ENCODE results near the gene SLC25A21. TPM values are rescaled to one million over a fixed set of nuclear protein-coding genes. Genes with fewer than 3 reads are reported as not detected.

SLC25A21 gene
- total RNA-seq, 2 experiments from 2014 or later = not detected

- ChIA-PET POLR2A (no interaction called here), CTCF (no interaction called here)
- Histone ChIP-seq H3K9me3 (ENCODE audit: control insufficient read depth in 1 of 2, insufficient read depth in 1 of 2, low read length in 2 of 2) (no peaks in the 10 kb centered on the region), H3K4me3 (ENCODE audit: low read length) (no peak overlapping the region), H3K36me3 (ENCODE audit: insufficient read depth, low read length) (no peaks in the 10 kb centered on the region), H3K27ac (ENCODE audit: low read depth in 1 of 2, low read length in 2 of 2) (no peak overlapping the region), H3K27me3 (ENCODE audit: control insufficient read depth in 1 of 2, insufficient read depth in 2 of 2, low read length in 2 of 2) (no peaks in the 10 kb centered on the region), H3K4me1 (ENCODE audit: insufficient read depth, low read length) (no peaks in the 10 kb centered on the region)
- no peak for ATAC-seq (ENCODE audit: poor library complexity)
- Mint-ChIP-seq H3K36me3 (ENCODE audit: low read depth) (no peaks in the 10 kb centered on the region), H3K4me3 (no peak overlapping the region), H3K27ac (no peak overlapping the region), H3K9me3 (no peaks in the 10 kb centered on the region), H3K4me1 (ENCODE audit: low read depth) (no peaks in the 10 kb centered on the region), H3K27me3 (no peaks in the 10 kb centered on the region)
- no peak for DNase-seq
- no peak for TF ChIP-seq CTCF (IDR thresholded peaks at IDR 0.05)
- intact Hi-C loops (cut with DNase I, micrococcal nuclease) = no loop called here
Observed at GRCh38 chr14:36847366-36847765, 325.0 kb downstream of the SLC25A21 start.

- Histone ChIP-seq H3K27me3 (ENCODE audit: control insufficient read depth in 1 of 2, insufficient read depth in 2 of 2, low read length in 2 of 2) (no peaks in the 10 kb centered on the region), H3K9me3 (ENCODE audit: control insufficient read depth in 1 of 2, insufficient read depth in 1 of 2, low read length in 2 of 2) (no peaks in the 10 kb centered on the region), H3K4me3 (ENCODE audit: low read length) (no peak overlapping the region), H3K4me1 (ENCODE audit: insufficient read depth, low read length) (no peaks in the 10 kb centered on the region), H3K27ac (ENCODE audit: low read depth in 1 of 2, low read length in 2 of 2) (no peak overlapping the region), H3K36me3 (ENCODE audit: insufficient read depth, low read length) (no peaks in the 10 kb centered on the region)
- Mint-ChIP-seq H3K27ac (no peak overlapping the region), H3K36me3 (ENCODE audit: low read depth) (no peaks in the 10 kb centered on the region), H3K27me3 (no peaks in the 10 kb centered on the region), H3K9me3 (no peaks in the 10 kb centered on the region), H3K4me3 (no peak overlapping the region), H3K4me1 (ENCODE audit: low read depth) (no peaks in the 10 kb centered on the region)
- ATAC-seq (ENCODE audit: poor library complexity) (no peak), DNase-seq (no peak)
- TF ChIP-seq CTCF (IDR thresholded peaks at IDR 0.05) = no peak
- intact Hi-C loops (cut with DNase I, micrococcal nuclease) = no loop called here
- CTCF ChIA-PET = no interaction called here
- POLR2A ChIA-PET = no interaction called here
Observed at GRCh38 chr14:36845356-36846012, 326.9 kb downstream of the SLC25A21 start.

- Mint-ChIP-seq H3K9me3 (no peaks in the 10 kb centered on the region), H3K27ac (no peak overlapping the region), H3K4me3 (no peak overlapping the region), H3K36me3 (ENCODE audit: low read depth) (no peaks in the 10 kb centered on the region), H3K27me3 (no peaks in the 10 kb centered on the region), H3K4me1 (ENCODE audit: low read depth) (no peaks in the 10 kb centered on the region)
- no peak for TF ChIP-seq CTCF (IDR thresholded peaks at IDR 0.05)
- ChIA-PET POLR2A (no interaction called here), CTCF (no interaction called here)
- no peak for DNase-seq
- no peak overlapping the region for H3K4me3 ChIP-seq (ENCODE audit: low read length)
- no peaks in the 10 kb centered on the region for H3K4me1 ChIP-seq (ENCODE audit: insufficient read depth, low read length)
- H3K9me3 ChIP-seq (ENCODE audit: control insufficient read depth in 1 of 2, insufficient read depth in 1 of 2, low read length in 2 of 2) = no peaks in the 10 kb centered on the region
- no peaks in the 10 kb centered on the region for H3K36me3 ChIP-seq (ENCODE audit: insufficient read depth, low read length)
- intact Hi-C loops (cut with DNase I, micrococcal nuclease) = no loop called here
- ATAC-seq (ENCODE audit: poor library complexity) = no peak
- H3K27ac ChIP-seq (ENCODE audit: low read depth in 1 of 2, low read length in 2 of 2) = no peak overlapping the region
- no peaks in the 10 kb centered on the region for H3K27me3 ChIP-seq (ENCODE audit: control insufficient read depth in 1 of 2, insufficient read depth in 2 of 2, low read length in 2 of 2)
Observed at GRCh38 chr14:36844443-36845195, 327.8 kb downstream of the SLC25A21 start.

All from CD4-positive, alpha-beta T cell (primary cell).